Measurements from ENCODE around the gene SH3GLB1. TPM values are rescaled to one million over a fixed set of nuclear protein-coding genes. Genes with fewer than 3 reads are reported as not detected.

SH3GLB1 gene
- total RNA-seq, 8 experiments from 2014 or later: 26.8 to 106 (median 74.0) TPM

- ATAC-seq (replicated peaks in 6 of 8): no peak
- Histone ChIP-seq H3K27ac (no peak overlapping the region), H3K4me1 (replicated peaks in 1 of 2) (no peaks in the 10 kb centered on the region), H3K4me3 (no peak overlapping the region)
- WGBS, 10 experiments: 50 to 100% (median 75%) methylated on average over 1 of the region's 1 CpG; no CpG with 5 or more reads in 3 of the 10 experiments
- in situ Hi-C loops (cut with MboI; ENCODE audit: low pct_unique_long_range_greater_than_20kb in 2 of 9, low sequenced_read_pairs in 9 of 9, unreplicated experiment in 9 of 9): loop anchor here in 1 of 9 experiments (25.0 kb wide), 1 partner anchor 360 kb away; the partner anchor contains the start of gene ODF2L
Measured at GRCh38 chr1:86747304-86747703, 42.9 kb downstream of the SH3GLB1 start.

GRCh38 chr1:86748622-86749373 lies 44.4 kb downstream of the SH3GLB1 start:
- no peak for ATAC-seq (replicated peaks in 6 of 8)
- 90 to 100% (median 96%) methylated on average over 1 to 4 of the region's 4 CpGs; no CpG with 5 or more reads in 1 of the 10 experiments for WGBS, 10 experiments
- in situ Hi-C loops (cut with MboI; ENCODE audit: low pct_unique_long_range_greater_than_20kb in 2 of 9, low sequenced_read_pairs in 9 of 9, unreplicated experiment in 9 of 9): loop anchor here in 1 of 9 experiments (25.0 kb wide), 1 partner anchor 361 kb away; the partner anchor contains the start of gene ODF2L
- Histone ChIP-seq H3K4me3 (no peak overlapping the region), H3K27ac (no peak overlapping the region), H3K4me1 (replicated peaks in 1 of 2) (no peaks in the 10 kb centered on the region)

GRCh38 chr1:86750076-86750475 lies 45.7 kb downstream of the SH3GLB1 start:
- no peak for ATAC-seq (replicated peaks in 6 of 8)
- no peak overlapping the region for H3K4me3 ChIP-seq
- no peak overlapping the region for H3K27ac ChIP-seq
- WGBS, 10 experiments: 20 to 100% (median 92%) methylated on average over 1 of the region's 1 CpG; no CpG with 5 or more reads in 1 of the 10 experiments
- no peaks in the 10 kb centered on the region for H3K4me1 ChIP-seq (replicated peaks in 1 of 2)
- in situ Hi-C loops (cut with MboI; ENCODE audit: low pct_unique_long_range_greater_than_20kb in 2 of 9, low sequenced_read_pairs in 9 of 9, unreplicated experiment in 9 of 9): no loop called here

GRCh38 chr1:86750530-86750929 lies 46.2 kb downstream of the SH3GLB1 start:
- WGBS, 10 experiments: 89 to 98% (median 93%) methylated on average over 2 to 5 of the region's 5 CpGs; no CpG with 5 or more reads in 4 of the 10 experiments
- H3K4me1 ChIP-seq (replicated peaks in 1 of 2): no peaks in the 10 kb centered on the region
- H3K4me3 ChIP-seq: no peak overlapping the region
- peak in 1 of 8 experiments; percentile 45 for ATAC-seq (replicated peaks in 6 of 8)
- in situ Hi-C loops (cut with MboI; ENCODE audit: low pct_unique_long_range_greater_than_20kb in 2 of 9, low sequenced_read_pairs in 9 of 9, unreplicated experiment in 9 of 9): no loop called here
- no peak overlapping the region for H3K27ac ChIP-seq

- ATAC-seq (replicated peaks in 6 of 8): peak in 3 of 8 experiments; percentile 86 to 92 (median 89)
- WGBS, 10 experiments: 0 to 100% (median 72%) methylated on average over 1 to 6 of the region's 6 CpGs
- Histone ChIP-seq H3K4me3 (no peak overlapping the region), H3K4me1 (replicated peaks in 1 of 2) (no peaks in the 10 kb centered on the region), H3K27ac (no peak overlapping the region)
- in situ Hi-C loops (cut with MboI; ENCODE audit: low pct_unique_long_range_greater_than_20kb in 2 of 9, low sequenced_read_pairs in 9 of 9, unreplicated experiment in 9 of 9): no loop called here
Measured at GRCh38 chr1:86751923-86752322, 47.5 kb downstream of the SH3GLB1 start.

GRCh38 chr1:86753700-86754099 lies 49.3 kb downstream of the SH3GLB1 start:
- Histone ChIP-seq H3K4me1 (replicated peaks in 1 of 2) (no peaks in the 10 kb centered on the region), H3K27ac (no peak overlapping the region), H3K4me3 (no peak overlapping the region)
- in situ Hi-C loops (cut with MboI; ENCODE audit: low pct_unique_long_range_greater_than_20kb in 2 of 9, low sequenced_read_pairs in 9 of 9, unreplicated experiment in 9 of 9): no loop called here
- peak in 1 of 8 experiments; percentile 14 for ATAC-seq (replicated peaks in 6 of 8)

- WGBS, 10 experiments: 0 to 100% (median 63%) methylated on average over 1 to 4 of the region's 4 CpGs; no CpG with 5 or more reads in 1 of the 10 experiments
- no peaks in the 10 kb centered on the region for H3K4me1 ChIP-seq (replicated peaks in 1 of 2)
- in situ Hi-C loops (cut with MboI; ENCODE audit: low pct_unique_long_range_greater_than_20kb in 2 of 9, low sequenced_read_pairs in 9 of 9, unreplicated experiment in 9 of 9): no loop called here
- H3K27ac ChIP-seq: no peak overlapping the region
- no peak for ATAC-seq (replicated peaks in 6 of 8)
- no peak overlapping the region for H3K4me3 ChIP-seq
Measured at GRCh38 chr1:86754265-86754974, 50.0 kb downstream of the SH3GLB1 start.

- H3K27ac ChIP-seq: no peak overlapping the region
- peak in 1 of 8 experiments; percentile 18 for ATAC-seq (replicated peaks in 6 of 8)
- no peak overlapping the region for H3K4me3 ChIP-seq
- H3K4me1 ChIP-seq (replicated peaks in 1 of 2): no peaks in the 10 kb centered on the region
- in situ Hi-C loops (cut with MboI; ENCODE audit: low pct_unique_long_range_greater_than_20kb in 2 of 9, low sequenced_read_pairs in 9 of 9, unreplicated experiment in 9 of 9): no loop called here
Measured at GRCh38 chr1:86756062-86756406, 51.7 kb downstream of the SH3GLB1 start.

- Histone ChIP-seq H3K4me3 (no peak overlapping the region), H3K4me1 (replicated peaks in 1 of 2) (no peaks in the 10 kb centered on the region), H3K27ac (no peak overlapping the region)
- WGBS, 10 experiments: 0 to 91% (median 82%) methylated on average over 1 to 12 of the region's 14 CpGs; no CpG with 5 or more reads in 1 of the 10 experiments
- in situ Hi-C loops (cut with MboI; ENCODE audit: low pct_unique_long_range_greater_than_20kb in 2 of 9, low sequenced_read_pairs in 9 of 9, unreplicated experiment in 9 of 9): no loop called here
- ATAC-seq (replicated peaks in 6 of 8): peak in 3 of 8 experiments; percentile 61 to 91 (median 74)
Measured at GRCh38 chr1:86757272-86757984, 53.1 kb downstream of the SH3GLB1 start.

GRCh38 chr1:86758570-86758969 lies 54.2 kb downstream of the SH3GLB1 start:
- WGBS, 10 experiments: 80 to 100% (median 95%) methylated on average over 1 to 3 of the region's 3 CpGs; no CpG with 5 or more reads in 4 of the 10 experiments
- H3K27ac ChIP-seq: no peak overlapping the region
- no peaks in the 10 kb centered on the region for H3K4me1 ChIP-seq (replicated peaks in 1 of 2)
- ATAC-seq (replicated peaks in 6 of 8): peak in 1 of 8 experiments; percentile 36
- in situ Hi-C loops (cut with MboI; ENCODE audit: low pct_unique_long_range_greater_than_20kb in 2 of 9, low sequenced_read_pairs in 9 of 9, unreplicated experiment in 9 of 9): no loop called here
- H3K4me3 ChIP-seq: no peak overlapping the region

- no peak for ATAC-seq (replicated peaks in 6 of 8)
- no peaks in the 10 kb centered on the region for H3K4me1 ChIP-seq (replicated peaks in 1 of 2)
- H3K4me3 ChIP-seq: no peak overlapping the region
- WGBS, 10 experiments: 13 to 100% (median 59%) methylated on average over 1 of the region's 1 CpG; no CpG with 5 or more reads in 2 of the 10 experiments
- in situ Hi-C loops (cut with MboI; ENCODE audit: low pct_unique_long_range_greater_than_20kb in 2 of 9, low sequenced_read_pairs in 9 of 9, unreplicated experiment in 9 of 9): no loop called here
- no peak overlapping the region for H3K27ac ChIP-seq
Measured at GRCh38 chr1:86760199-86760598, 55.8 kb downstream of the SH3GLB1 start.

- Histone ChIP-seq H3K4me1 (replicated peaks in 1 of 2) (no peaks in the 10 kb centered on the region), H3K4me3 (no peak overlapping the region), H3K27ac (no peak overlapping the region)
- in situ Hi-C loops (cut with MboI; ENCODE audit: low pct_unique_long_range_greater_than_20kb in 2 of 9, low sequenced_read_pairs in 9 of 9, unreplicated experiment in 9 of 9): no loop called here
- ATAC-seq (replicated peaks in 6 of 8): no peak
- WGBS, 10 experiments: 49 to 97% (median 79%) methylated on average over 3 to 7 of the region's 7 CpGs
Measured at GRCh38 chr1:86762336-86762735, 58.0 kb downstream of the SH3GLB1 start.

- Histone ChIP-seq H3K27ac (no peak overlapping the region), H3K4me1 (replicated peaks in 1 of 2) (no peaks in the 10 kb centered on the region), H3K4me3 (no peak overlapping the region)
- ATAC-seq (replicated peaks in 6 of 8): no peak
- in situ Hi-C loops (cut with MboI; ENCODE audit: low pct_unique_long_range_greater_than_20kb in 2 of 9, low sequenced_read_pairs in 9 of 9, unreplicated experiment in 9 of 9): no loop called here
- 50 to 100% (median 76%) methylated on average over 1 of the region's 1 CpG; no CpG with 5 or more reads in 2 of the 10 experiments for whole genome bisulfite sequencing, 10 experiments
Measured at GRCh38 chr1:86764523-86764922, 60.1 kb downstream of the SH3GLB1 start.
